Esophagus squamous epithelium (tissue), 4 donors: Measurements from ENCODE around the gene TBC1D19.

Source experiments
- POLR2A ChIP-seq, 4 donors: fragments of 450-650 bp; IDR thresholded peaks; one replicate each; pipeline ENCODE4 v1.6.1; 2017; ENCODE audit warnings: antibody characterized with exemption in 4 of 4, mild to moderate bottlenecking in 4 of 4, moderate library complexity in 3 of 4
- TF ChIP-seq, protein P1 (sequence below), 6 experiments: fragments of 450-650 bp in 4 of 6; fragments of 200-600 bp in 2 of 6; sonication (generic) in 2 of 6; IDR thresholded peaks; one replicate each; pipeline ENCODE4 v1.5.1; 2016 to 2019; ENCODE audit warnings: antibody characterized with exemption in 6 of 6, mild to moderate bottlenecking in 4 of 6, moderate library complexity in 4 of 6

DNA sequence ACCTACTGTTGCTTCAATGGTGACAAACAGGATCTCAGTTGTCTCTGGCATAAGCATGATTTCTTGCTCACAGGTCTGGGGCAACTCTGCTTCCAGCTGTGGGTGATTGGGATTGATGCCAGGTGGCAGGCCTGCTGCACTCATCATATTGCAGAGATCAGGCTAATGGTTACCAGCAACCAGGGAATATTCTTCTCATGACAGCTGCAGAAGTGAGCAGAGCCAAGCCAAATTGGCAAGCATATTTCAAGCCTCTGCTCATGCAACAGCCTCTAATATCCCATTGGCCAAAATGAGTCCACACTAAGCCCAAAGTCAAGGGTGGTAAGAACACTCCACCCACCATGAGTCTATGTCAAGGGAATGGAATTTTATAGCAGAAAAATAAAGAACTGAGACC lies 26.7 kb upstream of the TBC1D19 start:
- TF ChIP-seq POLR2A (IDR thresholded peaks at IDR 0.05): no peak
- TF ChIP-seq, protein P1, sequence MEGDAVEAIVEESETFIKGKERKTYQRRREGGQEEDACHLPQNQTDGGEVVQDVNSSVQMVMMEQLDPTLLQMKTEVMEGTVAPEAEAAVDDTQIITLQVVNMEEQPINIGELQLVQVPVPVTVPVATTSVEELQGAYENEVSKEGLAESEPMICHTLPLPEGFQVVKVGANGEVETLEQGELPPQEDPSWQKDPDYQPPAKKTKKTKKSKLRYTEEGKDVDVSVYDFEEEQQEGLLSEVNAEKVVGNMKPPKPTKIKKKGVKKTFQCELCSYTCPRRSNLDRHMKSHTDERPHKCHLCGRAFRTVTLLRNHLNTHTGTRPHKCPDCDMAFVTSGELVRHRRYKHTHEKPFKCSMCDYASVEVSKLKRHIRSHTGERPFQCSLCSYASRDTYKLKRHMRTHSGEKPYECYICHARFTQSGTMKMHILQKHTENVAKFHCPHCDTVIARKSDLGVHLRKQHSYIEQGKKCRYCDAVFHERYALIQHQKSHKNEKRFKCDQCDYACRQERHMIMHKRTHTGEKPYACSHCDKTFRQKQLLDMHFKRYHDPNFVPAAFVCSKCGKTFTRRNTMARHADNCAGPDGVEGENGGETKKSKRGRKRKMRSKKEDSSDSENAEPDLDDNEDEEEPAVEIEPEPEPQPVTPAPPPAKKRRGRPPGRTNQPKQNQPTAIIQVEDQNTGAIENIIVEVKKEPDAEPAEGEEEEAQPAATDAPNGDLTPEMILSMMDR (IDR thresholded peaks at IDR 0.05): no peak
